Common myeloid progenitor, CD34-positive (primary cell): ENCODE results near the gene HTR7.

Source experiments
- CTCF ChIA-PET: fragments of 350-600 bp; sonication (Branson Sonifier 250); formaldehyde crosslinking; loops from one replicate; lab custom pipeline; 2021; ENCODE audit warnings: antibody characterized with exemption; lab: Charles Lee
- POLR2A ChIA-PET: fragments of 350-600 bp; sonication (Branson Sonifier 250); formaldehyde crosslinking; loops from one replicate; lab custom pipeline; 2021; ENCODE audit warnings: antibody characterized with exemption; lab: Charles Lee
- DNase-seq, 3 donors: peaks; one replicate each; pipeline versions ENCODE4 v3.0.0 to v3.0.0-alpha.2; 2013
- H3K27ac ChIP-seq, 2 experiments: 1 replicate in 1 of 2; 2 replicates in 1 of 2; pipeline ENCODE4 v1.7.0; 2013; ENCODE audit warnings: inconsistent platforms in 2 of 2, low read length in 2 of 2, mild to moderate bottlenecking in 2 of 2, low read depth in 1 of 2, moderate library complexity in 1 of 2; ENCODE audit not compliant: severe bottlenecking in 2 of 2, insufficient read depth in 1 of 2, poor library complexity in 1 of 2
- H3K27me3 ChIP-seq, 5 experiments: replicated peaks in 2 of 5; 1 replicate in 3 of 5; 2 replicates in 2 of 5; pipeline versions ENCODE4 v1.6.1 to v1.7.0; 2013; ENCODE audit warnings: low read length in 4 of 5, mild to moderate bottlenecking in 2 of 5, moderate library complexity in 2 of 5, inconsistent platforms in 1 of 5; ENCODE audit not compliant: insufficient read depth in 5 of 5, control insufficient read depth in 4 of 5
- H3K36me3 ChIP-seq, 4 experiments: 1 replicate in 2 of 4; 2 replicates in 2 of 4; pipeline versions ENCODE4 v1.6.1 to v1.7.0; 2013; ENCODE audit warnings: low read length in 3 of 4, control low read depth in 1 of 4, mild to moderate bottlenecking in 1 of 4; ENCODE audit not compliant: control insufficient read depth in 4 of 4, insufficient read depth in 4 of 4
- H3K4me1 ChIP-seq, 4 experiments: 1 replicate in 3 of 4; 2 replicates in 1 of 4; pipeline versions ENCODE4 v1.6.1 to v1.7.1; 2013; ENCODE audit warnings: low read length in 3 of 4, mild to moderate bottlenecking in 3 of 4, control low read depth in 1 of 4, inconsistent platforms in 1 of 4, moderate library complexity in 1 of 4; ENCODE audit not compliant: control insufficient read depth in 4 of 4, insufficient read depth in 4 of 4; ENCODE audit errors: control extremely low read depth in 1 of 4
- H3K4me3 ChIP-seq, 7 experiments: 1 replicate in 4 of 7; 2 replicates in 3 of 7; pipeline versions ENCODE4 v1.5.1 to v1.7.0; 2013; ENCODE audit warnings: mild to moderate bottlenecking in 7 of 7, low read length in 6 of 7, moderate library complexity in 6 of 7, inconsistent platforms in 2 of 7, low read depth in 2 of 7, control low read depth in 1 of 7; ENCODE audit not compliant: insufficient read depth in 4 of 7, control insufficient read depth in 1 of 7; ENCODE audit errors: extremely low read depth in 1 of 7
- H3K9me3 ChIP-seq, 5 experiments: 1 replicate in 4 of 5; 2 replicates in 1 of 5; pipeline versions ENCODE4 v1.6.1 to v1.7.1; 2013; ENCODE audit warnings: low read length in 4 of 5, mild to moderate bottlenecking in 2 of 5, inconsistent platforms in 1 of 5, low read depth in 1 of 5, moderate library complexity in 1 of 5; ENCODE audit not compliant: control insufficient read depth in 4 of 5, insufficient read depth in 2 of 5; ENCODE audit errors: control extremely low read depth in 1 of 5
- whole genome bisulfite sequencing: methylation state at CpG from one replicate; pipeline ENCODE4 v1.1.5; 2013; ENCODE audit not compliant: insufficient coverage; 5-methylcytosine and 5-hydroxymethylcytosine counted together

The HTR7 gene

DNA sequence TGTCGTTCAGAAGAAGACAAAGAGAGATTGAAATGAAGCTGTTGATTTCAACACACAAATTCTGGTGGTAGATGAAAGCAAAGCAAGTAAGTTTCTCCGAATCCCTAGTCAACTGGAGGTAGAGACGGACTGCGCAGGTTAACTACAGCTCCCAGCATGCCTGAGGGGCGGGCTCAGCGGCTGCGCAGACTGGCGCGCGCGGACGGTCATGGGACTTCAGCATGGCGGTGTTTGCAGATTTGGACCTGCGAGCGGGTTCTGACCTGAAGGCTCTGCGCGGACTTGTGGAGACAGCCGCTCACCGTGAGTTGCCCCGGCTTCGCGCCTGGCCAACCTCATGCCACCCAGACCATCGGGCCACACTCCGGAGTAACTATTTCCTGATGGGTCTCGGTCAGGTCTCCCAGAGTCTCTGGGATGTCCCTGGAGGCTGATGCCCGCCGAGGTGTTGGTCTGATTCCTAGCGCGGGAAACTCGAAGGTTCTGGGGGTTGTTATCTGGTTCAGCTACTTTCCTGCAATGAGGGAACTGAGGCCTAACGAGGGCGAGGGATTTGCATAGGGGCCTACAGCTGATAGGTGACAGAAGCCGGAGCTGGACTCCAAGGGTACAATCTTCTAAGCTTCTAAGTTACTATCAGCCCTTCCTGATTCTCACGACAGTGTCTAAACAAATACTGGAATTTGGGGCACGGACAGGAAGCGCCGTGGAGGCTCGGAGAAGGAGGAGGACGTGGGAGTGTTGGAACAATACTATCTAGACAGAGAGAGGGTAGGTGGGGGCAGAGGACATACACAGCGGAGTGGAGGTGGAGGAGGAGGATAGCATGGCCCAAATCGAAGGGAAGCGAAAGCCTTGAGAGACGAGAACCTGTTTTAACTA, 14.2 kb upstream of the HTR7 start, which contains the start of gene RPP30:
Gene RPP30 (plus strand): TSS at position 209 of the 882 bp plus-strand sequence. CDS start 13 bp downstream, at position 222.
- WGBS: under 1% methylated on average over 35 of the region's 43 CpGs
- Histone ChIP-seq H3K9me3 (peaks cover 0 to 11% (median 0%) of the 10 kb centered on the region in 5 experiments), H3K4me1 (peaks cover 12 to 23% (median 14%) of the 10 kb centered on the region in 4 experiments), H3K36me3 (peaks cover 4 to 17% (median 10%) of the 10 kb centered on the region in 4 experiments), H3K4me3 (peak within 1 kb of the TSS; percentile 87 to 98 (median 96)), H3K27me3 (peaks cover 0 to 7% (median 0%) of the 10 kb centered on the region in 5 experiments), H3K27ac (peak within 1 kb of the TSS; percentile 56 to 80)
- CTCF ChIA-PET: interaction anchor here (0.7 to 3.3 kb wide), 8 partner anchors 10 to 121 kb away, joined by 3 to 18 read pairs (median 3); partner anchors contain the start of gene HTR7
- DNase-seq: peak; percentile 74 to 87 (median 80)
- POLR2A ChIA-PET: no interaction called here

- POLR2A ChIA-PET: no interaction called here
- DNase-seq: peak; percentile 62 to 75 (median 70)
- 12% methylated on average over 5 of the region's 14 CpGs for WGBS
These were observed 13.5 kb upstream of the HTR7 start for GRCh38 chr10:90871279-90871765.

GRCh38 chr10:90866050-90866598, 8.3 kb upstream of the HTR7 start:
- no peak overlapping the region for H3K4me3 ChIP-seq
- CTCF ChIA-PET: interaction anchor here (0.7 to 11.0 kb wide), 9 partner anchors 20 to 1467 kb away, joined by 3 to 168 read pairs (median 4); no protein-coding TSS in a partner anchor
- H3K27me3 ChIP-seq: peaks cover 0 to 16% (median 6%) of the 10 kb centered on the region in 5 experiments
- H3K4me1 ChIP-seq: peaks cover 0 to under 1% (median 0%) of the 10 kb centered on the region in 4 experiments
- 98% methylated on average over 4 of the region's 4 CpGs for WGBS
- H3K27ac ChIP-seq: no peak overlapping the region
- no peak for DNase-seq
- no peaks in the 10 kb centered on the region for H3K36me3 ChIP-seq
- POLR2A ChIA-PET: interaction anchor here (0.6 kb wide), 1 partner anchor 12 kb away, joined by 4 read pairs; no protein-coding TSS in a partner anchor
- H3K9me3 ChIP-seq: peaks cover 0 to 11% (median 0%) of the 10 kb centered on the region in 5 experiments

More at GRCh38 chr10:90871279-90871765, 13.5 kb upstream of the HTR7 start:
- H3K9me3 ChIP-seq: peaks cover 0 to 11% (median 0%) of the 10 kb centered on the region in 5 experiments
- peaks cover 2 to 10% (median 6%) of the 10 kb centered on the region in 4 experiments for H3K36me3 ChIP-seq
- CTCF ChIA-PET: interaction anchor here (1.0 to 3.3 kb wide), 5 partner anchors 9 to 120 kb away, joined by 3 to 18 read pairs (median 3); partner anchors contain the start of gene HTR7
- H3K27ac ChIP-seq: no peak overlapping the region
- peaks cover 12 to 23% (median 14%) of the 10 kb centered on the region in 4 experiments for H3K4me1 ChIP-seq
- peaks cover 0 to 8% (median 0%) of the 10 kb centered on the region in 5 experiments for H3K27me3 ChIP-seq
- peak overlapping the region in 6 of 7 experiments; percentile 87 to 98 (median 96) for H3K4me3 ChIP-seq

- Histone ChIP-seq H3K36me3 (no peaks in the 10 kb centered on the region), H3K4me1 (no peaks in the 10 kb centered on the region), H3K4me3 (no peak overlapping the region), H3K27ac (no peak overlapping the region), H3K27me3 (peaks cover 0 to 16% (median 6%) of the 10 kb centered on the region in 5 experiments), H3K9me3 (peaks cover 0 to 11% (median 0%) of the 10 kb centered on the region in 5 experiments)
- DNase-seq: peak; percentile 63 to 77 (median 77)
- CTCF ChIA-PET: interaction anchor here (0.7 to 11.0 kb wide), 7 partner anchors 19 to 1466 kb away, joined by 3 to 168 read pairs (median 4); no protein-coding TSS in a partner anchor
- POLR2A ChIA-PET: interaction anchor here (0.6 kb wide), 1 partner anchor 13 kb away, joined by 4 read pairs; no protein-coding TSS in a partner anchor
- 42% methylated on average over 2 of the region's 3 CpGs for WGBS
These were observed 7.6 kb upstream of the HTR7 start for GRCh38 chr10:90865401-90865800.

DNA sequence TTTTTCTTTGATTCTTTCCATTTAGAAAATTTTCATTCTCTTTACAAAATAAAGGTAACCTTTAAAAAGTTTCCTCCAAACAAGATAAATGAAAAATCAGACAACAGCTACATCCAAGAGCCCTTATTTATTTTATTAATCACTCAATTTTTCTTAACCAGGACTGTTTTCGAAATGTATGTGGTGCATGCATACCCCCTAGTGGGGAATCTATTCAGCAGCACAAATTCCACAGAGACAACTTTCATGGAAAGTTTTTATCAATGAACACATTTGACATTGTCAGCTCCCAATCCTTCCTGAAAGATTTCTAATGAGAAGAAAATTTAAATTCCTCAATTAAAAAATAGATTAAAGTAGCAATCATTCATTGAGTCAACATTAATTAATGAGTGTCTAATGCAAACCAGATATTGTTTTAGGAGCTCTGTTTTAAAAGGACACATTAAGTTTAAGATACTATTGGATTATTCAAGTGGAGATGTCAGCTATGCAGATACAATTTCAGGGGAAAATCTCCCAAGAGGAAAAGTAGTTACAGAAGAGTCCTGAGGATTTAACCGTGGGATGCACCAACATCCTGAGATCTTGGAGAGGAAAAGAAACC, 5.2 kb upstream of the HTR7 start:
- DNase-seq: peak; percentile 47 to 62 (median 56)
- CTCF ChIA-PET: interaction anchor here (0.7 to 11.0 kb wide), 9 partner anchors 9 to 1063 kb away, joined by 3 to 168 read pairs (median 3); partner anchors contain the start of gene RPP30
- H3K4me3 ChIP-seq: no peak overlapping the region
- no peaks in the 10 kb centered on the region for H3K9me3 ChIP-seq
- peaks cover 0 to 13% (median 10%) of the 10 kb centered on the region in 5 experiments for H3K27me3 ChIP-seq
- POLR2A ChIA-PET: no interaction called here
- H3K4me1 ChIP-seq: peaks cover 0 to 6% (median 4%) of the 10 kb centered on the region in 4 experiments
- H3K36me3 ChIP-seq: no peaks in the 10 kb centered on the region
- no peak overlapping the region for H3K27ac ChIP-seq
- 44% methylated on average over 2 of the region's 2 CpGs for WGBS

GRCh38 chr10:90860790-90861189, 3.0 kb upstream of the HTR7 start:
- no peak overlapping the region for H3K4me3 ChIP-seq
- WGBS: 100% methylated on average over 1 of the region's 1 CpG
- H3K36me3 ChIP-seq: no peaks in the 10 kb centered on the region
- no peak overlapping the region for H3K27ac ChIP-seq
- DNase-seq: no peak
- ChIA-PET POLR2A (no interaction called here), CTCF (interaction anchor here (1.3 to 11.0 kb wide), 5 partner anchors 11 to 1066 kb away, joined by 3 to 168 read pairs (median 8); partner anchors contain the start of gene RPP30)
- no peaks in the 10 kb centered on the region for H3K9me3 ChIP-seq
- H3K4me1 ChIP-seq: peaks cover 0 to 14% (median 12%) of the 10 kb centered on the region in 4 experiments
- H3K27me3 ChIP-seq: peaks cover 8 to 28% (median 20%) of the 10 kb centered on the region in 5 experiments
